DMS79 treated with DMSO at 0.1 percent for 48 hours (cell line): ENCODE measurements around the gene NUDT14.

Experiments used
- DNase-seq: peaks from one replicate; lab custom pipeline; 2025; lab: John Stamatoyannopoulos, UW

The NUDT14 gene

DNA sequence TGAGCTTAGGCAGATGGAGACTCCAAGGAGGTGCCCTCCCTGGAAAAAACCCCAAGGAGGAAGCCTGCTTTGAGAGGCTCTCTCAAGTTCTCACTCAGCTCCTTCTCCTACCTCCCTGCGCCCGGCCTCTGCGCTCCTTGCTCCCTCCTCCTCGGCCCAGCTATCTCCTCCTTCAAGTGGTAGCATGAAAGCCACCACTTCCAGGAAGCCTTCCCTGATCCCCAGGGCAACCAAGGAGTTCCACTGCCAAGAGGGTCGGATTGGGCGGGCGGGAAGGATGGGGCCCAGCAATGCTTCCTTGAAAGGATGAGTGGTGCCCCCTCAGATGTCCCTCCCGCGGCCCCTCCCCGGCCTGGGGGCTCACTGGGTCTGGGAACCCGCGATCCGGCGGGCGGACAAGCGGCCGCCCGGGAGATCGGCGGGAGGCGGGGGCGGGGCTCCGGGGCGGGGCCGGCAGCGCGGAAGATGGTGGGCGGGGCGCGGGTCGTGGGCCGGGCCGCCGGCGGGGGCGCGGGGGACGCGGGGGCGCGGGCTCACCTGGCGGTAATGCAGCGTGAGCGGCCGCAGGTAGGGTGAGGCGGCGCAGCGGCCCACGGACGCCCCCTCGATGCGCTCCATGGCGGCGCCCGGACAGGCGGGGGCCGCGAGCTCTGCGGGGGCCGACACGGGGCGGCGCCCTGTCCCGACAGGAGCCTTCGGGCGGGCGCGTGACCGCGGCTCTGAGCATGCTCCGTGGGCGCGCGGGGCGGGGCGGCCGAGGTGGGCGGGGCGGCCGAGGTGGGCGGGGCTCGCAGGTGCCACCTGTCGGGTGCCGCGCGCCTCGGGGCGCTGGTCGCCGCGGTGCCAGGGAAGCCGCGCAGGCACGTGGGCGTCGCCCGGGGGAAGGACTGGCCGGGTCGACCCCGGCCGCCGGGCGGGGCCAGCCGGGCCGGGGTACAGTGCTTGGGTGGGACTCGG, at the start of gene NUDT14:
Gene NUDT14 (minus strand): TSS at position 721 of the 957 bp plus-strand sequence. CDS start 103 bp downstream, at position 618.
- DNase-seq: peak; percentile 80

DNA sequence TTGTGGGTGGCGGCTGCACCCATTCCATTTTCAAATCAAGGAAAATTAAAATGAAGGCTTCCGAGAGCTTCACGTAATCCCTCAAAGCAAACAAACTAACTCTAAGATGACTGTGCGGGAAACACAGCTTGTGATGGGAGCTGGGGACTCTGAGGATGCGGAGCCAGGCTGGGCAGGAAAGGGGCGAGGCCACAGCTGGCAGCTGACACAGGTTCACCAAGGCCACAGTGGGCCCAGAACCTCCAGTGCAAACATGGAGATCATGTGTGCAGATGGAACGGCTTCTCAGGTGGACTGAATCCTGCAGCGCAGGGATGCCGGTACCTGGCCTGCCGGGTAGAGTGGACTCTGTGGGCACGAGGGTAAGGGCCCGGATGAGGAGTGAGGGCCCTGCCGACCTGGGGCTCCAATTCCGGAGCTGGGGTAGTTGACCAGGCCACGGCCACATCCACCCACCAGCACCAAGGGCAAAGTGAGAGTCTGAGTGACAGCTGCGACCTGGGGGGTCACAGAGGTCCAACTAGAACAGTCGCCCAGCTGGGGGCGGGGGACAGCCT, 48.1 kb upstream of the NUDT14 start:
- no peak for DNase-seq

DNA sequence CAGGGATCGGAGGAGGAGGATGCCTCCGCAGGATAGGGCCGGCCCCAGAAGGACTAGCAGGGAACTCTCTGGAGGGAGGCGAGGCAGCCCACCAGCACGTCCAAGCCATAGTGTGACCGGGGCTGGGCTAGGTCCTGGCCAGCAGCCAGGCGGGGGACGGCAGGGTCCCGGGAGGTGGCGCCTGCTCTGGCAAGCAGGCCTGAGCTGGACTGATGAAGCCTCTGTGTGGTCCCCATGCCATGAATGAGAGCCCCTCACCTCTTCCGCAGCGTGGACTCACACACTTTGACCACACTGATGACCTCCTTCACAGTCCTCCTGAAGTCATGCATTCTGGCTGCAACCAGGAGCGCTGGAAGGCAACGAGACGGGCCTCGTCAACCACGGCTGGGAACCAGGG, 47.5 kb upstream of the NUDT14 start:
- no peak for DNase-seq

DNA sequence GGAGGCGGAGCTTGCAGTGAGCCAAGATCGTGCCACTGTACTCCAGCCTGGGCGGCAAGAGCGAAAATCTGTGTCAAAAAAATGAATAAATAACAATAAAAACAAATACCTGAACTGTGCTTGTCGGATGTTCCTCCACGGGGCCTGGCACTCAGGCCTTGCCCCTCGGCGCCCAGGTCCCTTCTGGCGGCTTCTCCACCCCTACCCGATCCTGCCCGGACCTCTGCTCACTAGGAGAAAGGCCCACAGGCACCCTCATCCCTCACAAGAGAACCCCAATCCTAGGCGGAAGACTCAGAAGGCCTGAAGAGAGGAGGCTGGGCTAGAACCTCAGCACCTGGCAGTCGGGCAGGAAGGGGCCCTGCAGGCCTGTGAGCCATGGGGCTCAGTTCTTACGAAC, 46.2 kb upstream of the NUDT14 start:
- no peak for DNase-seq

GRCh38 chr14:105226198-105226597, 45.1 kb upstream of the NUDT14 start:
- DNase-seq: no peak

DNA sequence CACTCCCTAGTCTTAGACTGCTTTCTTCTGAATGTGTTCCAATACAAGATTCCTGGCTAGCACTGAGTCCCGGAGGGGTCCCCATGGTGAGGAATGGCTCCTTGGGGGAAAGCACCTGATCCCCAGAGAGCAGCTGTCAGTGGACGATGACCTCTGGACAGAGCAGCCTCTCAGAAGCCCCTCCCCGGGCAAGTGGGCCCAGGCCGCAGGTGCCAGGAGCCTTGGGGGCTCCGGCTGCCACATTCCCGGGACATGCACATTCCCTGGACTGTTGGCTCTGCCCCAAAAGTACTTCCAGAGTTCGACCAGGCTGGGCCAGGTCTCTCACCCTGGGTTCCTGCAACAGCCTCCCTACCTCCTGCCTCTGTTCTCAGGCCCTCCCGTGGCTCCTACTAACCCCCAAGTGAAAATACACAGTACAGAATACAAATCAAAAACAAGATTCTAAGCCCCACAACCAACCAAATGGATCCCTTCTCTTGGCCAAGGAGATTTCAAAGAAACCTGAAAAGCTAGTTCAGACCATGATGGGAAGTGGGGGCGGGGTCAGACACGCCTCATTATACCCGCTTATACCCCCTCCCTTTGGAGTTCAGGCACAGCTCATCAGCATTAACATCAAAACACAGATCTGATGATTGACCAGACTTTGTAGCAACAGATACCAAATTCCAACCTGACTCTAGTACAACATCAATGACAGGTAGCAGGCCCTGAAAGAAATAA, 43.9 kb upstream of the NUDT14 start:
- DNase-seq: no peak

DNA sequence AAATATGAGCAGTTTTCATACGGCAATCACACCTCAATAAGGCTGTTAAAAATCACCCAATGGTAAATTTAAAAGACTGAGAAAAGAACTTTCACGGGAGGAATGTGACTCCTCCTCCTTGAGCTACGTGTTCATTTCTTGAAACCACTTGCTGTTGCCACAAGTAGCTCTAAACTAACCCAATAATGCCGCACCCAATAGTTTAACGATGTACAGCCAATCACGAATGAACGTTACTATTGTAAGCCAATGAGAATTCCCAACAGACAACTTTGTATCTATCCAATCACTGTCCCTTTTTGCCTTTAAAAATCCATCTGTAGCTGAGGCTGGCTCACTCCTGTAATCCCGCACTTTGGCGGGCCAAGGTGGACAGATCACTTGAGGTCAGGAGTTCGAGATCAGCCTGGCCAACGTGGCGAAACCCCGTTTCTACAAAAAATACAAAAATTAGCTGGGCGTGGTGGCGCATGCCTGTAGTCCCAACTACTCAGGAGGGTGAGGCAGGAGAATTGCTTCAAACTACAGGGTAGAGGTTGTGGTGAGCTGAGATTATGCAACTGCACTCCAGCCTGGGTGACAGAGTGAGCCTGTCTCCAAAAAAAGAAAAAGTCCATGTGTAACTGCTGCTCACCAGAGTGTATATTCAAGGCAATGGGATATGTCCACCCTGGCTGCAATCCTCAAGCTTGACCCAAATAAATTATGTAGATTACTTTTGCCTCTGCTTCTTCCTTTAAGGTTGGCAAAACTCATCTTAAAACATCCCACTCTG, 42.8 kb upstream of the NUDT14 start:
- no peak for DNase-seq

DNA sequence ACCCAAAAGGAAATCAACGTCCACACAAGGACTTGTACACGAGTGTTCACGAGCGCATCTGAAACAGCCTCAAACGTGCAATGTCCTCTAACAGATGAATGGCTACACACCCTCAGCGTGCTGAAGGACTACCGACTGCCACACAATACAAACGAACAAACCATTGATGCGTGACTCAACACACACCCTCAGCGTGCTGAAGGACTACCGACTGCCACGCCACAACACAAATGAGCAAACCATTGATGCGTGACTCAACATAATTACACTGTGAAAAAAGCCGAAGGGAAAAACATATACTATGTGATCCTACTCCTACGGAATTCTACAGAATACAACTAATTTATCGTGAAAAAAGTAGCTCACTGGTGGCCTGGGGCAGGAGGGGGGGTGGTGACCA, 42.1 kb upstream of the NUDT14 start:
- DNase-seq: no peak

DNA sequence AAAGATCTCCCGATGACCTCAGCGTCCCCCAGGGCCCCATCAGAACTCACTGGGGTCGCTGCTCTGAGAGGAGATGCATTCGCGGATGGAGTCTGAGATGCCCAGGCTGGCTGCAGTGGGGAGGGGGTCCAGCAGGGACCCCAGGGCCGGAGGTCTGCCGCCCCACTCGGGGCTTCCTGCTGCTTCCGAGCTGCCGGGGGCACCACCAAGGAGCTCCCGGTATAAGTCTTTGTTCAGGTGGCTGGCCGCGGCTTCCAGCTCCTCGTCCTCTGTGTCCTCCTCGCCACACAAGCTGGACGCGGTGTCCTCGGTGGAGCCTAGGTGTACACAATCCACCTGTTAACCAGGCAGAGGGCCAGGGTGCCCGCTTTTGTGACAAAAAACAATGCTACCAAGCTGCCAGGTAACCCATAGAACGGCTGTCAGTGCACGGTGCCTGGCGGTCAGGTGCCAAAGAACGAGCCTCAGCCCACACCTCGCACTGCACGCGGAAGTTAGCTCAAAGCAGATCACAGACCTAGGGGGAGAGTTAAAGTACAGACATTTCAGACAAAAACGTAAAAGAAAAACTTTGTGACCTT, 40.6 kb upstream of the NUDT14 start:
- DNase-seq: no peak

GRCh38 chr14:105220699-105221597, 39.8 kb upstream of the NUDT14 start:
- DNase-seq: no peak

GRCh38 chr14:105219753-105220152, 38.6 kb upstream of the NUDT14 start:
- no peak for DNase-seq

GRCh38 chr14:105219043-105219612, 38.0 kb upstream of the NUDT14 start:
- DNase-seq: no peak

DNA sequence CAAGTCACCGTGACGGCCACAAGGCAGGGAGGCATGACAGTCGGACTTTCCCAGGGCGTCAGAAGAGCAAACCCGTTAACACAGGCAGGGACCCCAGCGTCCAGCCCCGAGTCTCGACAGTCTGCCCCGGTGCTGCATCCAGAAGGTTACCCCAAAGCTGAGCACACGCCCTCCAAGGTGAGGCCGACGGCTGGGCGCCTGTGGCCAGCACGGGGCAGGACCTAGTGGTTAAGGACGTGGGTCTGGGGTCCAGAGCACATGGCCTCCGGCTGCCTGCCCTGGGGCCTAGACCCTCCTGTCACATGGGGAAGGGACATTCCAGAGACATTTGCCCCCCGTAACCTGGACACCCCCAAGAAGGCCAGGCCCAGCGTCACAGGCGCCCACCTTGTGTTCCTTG, 37.5 kb upstream of the NUDT14 start:
- no peak for DNase-seq

GRCh38 chr14:105217774-105218173, 36.7 kb upstream of the NUDT14 start:
- no peak for DNase-seq

- no peak for DNase-seq
Observed at GRCh38 chr14:105216490-105217247, 35.6 kb upstream of the NUDT14 start.

DNA sequence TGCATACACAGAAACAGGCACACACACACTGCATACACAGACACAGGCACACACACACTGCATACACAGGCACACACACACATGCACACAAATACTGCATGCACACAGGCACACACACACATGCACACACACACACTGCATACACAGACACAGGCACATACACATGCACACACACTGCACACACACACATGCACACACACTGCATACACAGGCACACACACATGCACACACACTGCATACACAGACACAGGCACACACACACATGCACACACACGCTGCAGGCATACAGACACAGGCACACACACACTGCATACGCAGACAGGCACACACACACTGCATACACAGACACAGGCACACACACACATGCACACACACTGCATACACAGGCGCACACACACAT, 34.5 kb upstream of the NUDT14 start:
- DNase-seq: no peak

DNA sequence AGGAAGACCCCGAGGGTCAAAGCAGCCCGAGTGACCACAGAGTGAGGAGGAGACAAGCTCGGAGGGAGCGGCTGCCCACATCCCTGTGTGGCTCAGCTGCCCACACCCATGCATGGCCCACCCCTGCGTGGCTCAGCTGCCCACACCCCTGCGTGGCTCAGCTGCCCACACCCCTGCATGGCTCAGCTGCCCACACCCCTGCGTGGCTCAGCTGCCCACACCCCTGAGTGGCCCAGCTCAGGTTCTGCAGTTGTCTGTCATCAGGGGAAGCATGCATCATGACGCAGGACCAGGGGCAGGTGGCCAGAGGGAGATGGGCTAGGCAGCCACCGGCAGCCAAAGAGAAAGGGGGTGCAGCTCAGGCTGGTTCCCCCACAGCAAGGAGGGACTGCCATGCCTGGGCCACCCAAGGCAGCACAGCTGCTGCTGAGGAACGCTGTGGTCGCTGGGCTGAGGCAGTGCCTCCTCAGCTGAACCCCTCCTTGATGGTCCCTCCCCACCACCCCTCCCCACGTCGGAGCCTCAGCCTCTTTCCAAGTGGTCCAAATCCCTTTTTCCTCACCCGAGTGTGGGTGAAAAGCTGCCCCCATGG, 33.3 kb upstream of the NUDT14 start:
- DNase-seq: no peak

DNA sequence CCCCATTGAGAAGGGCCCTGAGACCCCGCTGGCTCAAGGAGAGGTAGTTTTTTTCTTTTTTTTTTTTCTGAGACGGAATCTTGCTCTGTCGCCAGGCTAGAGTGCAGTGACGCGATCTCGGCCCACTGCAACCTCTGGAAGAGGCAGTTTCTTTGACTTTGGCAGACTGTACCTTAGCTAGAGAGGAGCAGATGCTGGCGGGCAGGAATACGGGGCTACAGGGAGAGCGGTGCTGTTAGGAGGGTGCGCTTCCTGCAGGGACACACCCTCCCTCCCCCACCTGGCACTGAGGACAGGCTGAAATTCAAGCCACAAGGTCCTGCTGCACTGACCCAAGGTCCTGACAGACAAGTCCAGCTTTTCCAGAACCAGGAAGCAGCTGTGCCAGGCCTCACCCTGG, 32.2 kb upstream of the NUDT14 start:
- DNase-seq: peak; percentile 71
